ENCODE results near the gene PWP1.

DNA sequence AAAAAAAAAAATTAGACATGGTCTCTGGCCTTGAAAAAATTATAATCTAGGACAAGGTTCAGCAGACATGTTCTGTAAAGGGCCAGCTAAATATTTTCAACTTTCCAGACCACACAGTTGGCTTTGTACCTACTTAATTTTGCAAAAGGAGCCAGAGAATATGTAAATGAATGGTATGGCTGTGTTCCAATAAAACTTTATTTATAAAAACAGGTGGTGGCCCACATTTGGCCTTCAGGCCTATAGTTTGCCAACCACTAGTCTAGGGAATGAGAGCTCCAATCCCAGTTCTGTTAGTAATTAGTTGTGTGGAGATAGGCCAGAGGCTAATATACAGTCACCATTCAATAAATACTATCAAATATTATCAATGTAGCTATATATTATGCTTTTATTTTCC, 29.3 kb upstream of the PWP1 start:
- TF ChIP-seq ZNF565 (CRISPR knock-in tag; conservative IDR thresholded peaks at IDR 0.05; ENCODE audit: low read depth) = no peak
- TF ChIP-seq CSRNP3 (CRISPR knock-in tag; IDR thresholded peaks at IDR 0.05) = no peak
- no peak for TF ChIP-seq PATZ1 (CRISPR knock-in tag; IDR thresholded peaks at IDR 0.05; ENCODE audit: borderline replicate concordance)
- no peak for TF ChIP-seq OSR1 (CRISPR knock-in tag; IDR thresholded peaks at IDR 0.05)
- no peak for TF ChIP-seq RARB (CRISPR knock-in tag; IDR thresholded peaks at IDR 0.05)
- TF ChIP-seq CSDC2 (CRISPR knock-in tag; IDR thresholded peaks at IDR 0.05) = no peak
- no peak for TF ChIP-seq BACH2 (CRISPR knock-in tag; IDR thresholded peaks at IDR 0.05; ENCODE audit: borderline replicate concordance)
